K562 treated with DMSO at 1 percent for 48 hours (cell line): ENCODE measurements around the gene TSSK1B. TPM values are rescaled to one million over a fixed set of nuclear protein-coding genes. Genes with fewer than 3 reads are reported as not detected.

ENCODE experiments used
- total RNA-seq: library from RNA; unstranded; fragments of 300-600 nt; gene quantifications from 2 replicates; pipeline ENCODE4 v1.2.3, GENCODE V29; 2022; ENCODE audit warnings: low replicate concordance; ENCODE audit errors: extremely low read depth

TSSK1B gene
- total RNA-seq, result not detected in 2 replicates

GRCh38 chr5:113434889-113435288 is at the start of gene TSSK1B:
Gene TSSK1B (minus strand): TSS chr5:113434989. CDS start chr5:113434839, 150 bp downstream.

Other genes starting within 250 kb of the TSSK1B start
- gene MCC, start 53.5 kb upstream of the TSSK1B start, total RNA-seq, result not detected in 2 replicates
- not detected in 2 replicates for gene YTHDC2, start 78.7 kb upstream of the TSSK1B start, total RNA-seq